Activated CD8-positive, alpha-beta memory T cell treated with anti-CD3 and anti-CD28 coated beads, Interleukin-2, amount 50 U/mL, for 1 hour (primary cell): ENCODE results near the gene SH2D3C.

ENCODE experiments used
- DNase-seq: peaks from one replicate; pipeline ENCODE4 v3.0.0-alpha.2; 2020; ENCODE audit errors: extremely low read depth

The SH2D3C gene

DNA sequence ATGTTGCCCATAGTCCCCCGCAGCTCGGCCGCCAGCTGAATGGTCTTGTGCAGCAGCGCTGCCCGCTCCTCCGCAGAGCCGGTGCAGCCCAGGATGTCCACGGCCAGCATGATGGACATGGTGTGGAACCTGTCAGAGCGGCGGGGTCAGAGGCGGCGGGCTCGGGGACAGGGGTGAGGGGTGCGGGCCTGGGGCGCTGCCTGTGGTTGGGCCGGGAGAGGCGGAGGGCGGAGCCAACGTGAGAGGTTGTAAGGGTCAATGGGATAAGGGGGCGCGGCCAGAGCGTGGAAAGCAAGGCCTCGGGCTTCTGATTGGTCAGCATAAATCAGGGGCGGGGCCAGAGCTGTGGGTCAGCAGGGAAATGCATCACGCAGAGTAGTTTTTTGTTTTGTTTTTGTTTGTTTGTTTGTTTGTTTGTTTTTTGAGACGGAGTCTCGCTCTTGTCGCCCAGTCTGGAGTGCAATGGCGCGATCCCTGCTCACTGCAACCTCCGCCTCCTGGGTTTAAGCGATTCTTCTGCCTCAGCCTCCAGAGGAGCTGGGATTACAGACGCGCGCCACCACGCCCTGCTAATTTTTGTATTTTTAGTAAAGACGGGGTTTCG lies 36.5 kb downstream of the SH2D3C start:
- no peak for DNase-seq

DNA sequence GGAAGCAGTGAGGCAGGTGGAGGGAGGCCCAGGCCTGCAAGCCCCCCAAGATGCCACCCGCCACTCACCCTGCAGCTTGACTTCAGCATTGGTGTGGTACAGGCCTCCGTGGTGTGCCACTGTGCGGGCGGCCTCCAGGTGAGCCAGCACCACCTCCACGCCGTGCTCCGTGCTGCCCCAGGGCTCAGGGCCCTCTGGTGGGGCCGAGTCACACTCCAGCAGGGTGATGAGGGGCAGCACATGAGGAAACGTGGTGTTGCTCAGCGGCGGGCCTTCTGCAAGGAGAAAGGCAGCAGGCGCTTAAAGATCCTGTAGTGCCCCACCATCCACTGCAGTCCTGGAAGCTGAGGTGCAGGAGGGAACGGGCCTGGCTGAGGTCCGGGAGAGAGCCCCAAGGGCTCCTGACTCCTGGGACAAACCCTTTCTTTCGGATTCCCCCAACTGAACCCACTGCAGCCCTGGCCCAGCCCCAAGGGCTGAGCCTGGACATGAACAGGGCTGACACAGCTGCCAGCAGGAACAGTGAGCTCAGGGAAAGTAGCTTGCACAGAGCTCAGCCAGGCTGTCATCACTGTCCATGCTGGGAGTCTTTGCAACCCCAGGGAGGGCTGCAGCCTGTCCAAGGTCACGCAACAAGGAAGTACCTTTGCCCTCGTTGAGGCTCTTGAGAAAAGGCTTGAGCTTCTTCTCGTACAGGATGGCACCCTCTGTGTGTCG lies 38.7 kb downstream of the SH2D3C start:
- no peak for DNase-seq

DNA sequence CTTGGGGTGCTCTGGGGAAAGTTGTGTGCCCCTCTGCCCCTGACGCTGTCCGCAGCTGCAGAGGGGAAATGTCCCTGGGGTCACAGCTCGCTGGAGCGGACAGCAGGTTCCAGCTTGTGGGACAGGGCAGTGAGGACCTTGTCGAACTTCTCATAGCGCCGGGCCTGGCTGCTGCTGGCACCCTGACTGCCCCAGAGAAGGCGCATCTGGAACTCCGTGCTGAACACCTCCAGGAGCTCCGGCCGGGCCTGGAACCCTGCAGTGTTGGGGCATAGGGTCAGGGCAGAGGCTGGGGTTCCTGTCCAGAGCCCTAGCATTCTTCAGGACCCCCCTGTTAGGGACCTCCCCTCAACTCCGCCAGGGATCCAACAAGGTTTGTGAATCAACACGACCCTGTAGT lies 39.8 kb downstream of the SH2D3C start:
- no peak for DNase-seq

DNA sequence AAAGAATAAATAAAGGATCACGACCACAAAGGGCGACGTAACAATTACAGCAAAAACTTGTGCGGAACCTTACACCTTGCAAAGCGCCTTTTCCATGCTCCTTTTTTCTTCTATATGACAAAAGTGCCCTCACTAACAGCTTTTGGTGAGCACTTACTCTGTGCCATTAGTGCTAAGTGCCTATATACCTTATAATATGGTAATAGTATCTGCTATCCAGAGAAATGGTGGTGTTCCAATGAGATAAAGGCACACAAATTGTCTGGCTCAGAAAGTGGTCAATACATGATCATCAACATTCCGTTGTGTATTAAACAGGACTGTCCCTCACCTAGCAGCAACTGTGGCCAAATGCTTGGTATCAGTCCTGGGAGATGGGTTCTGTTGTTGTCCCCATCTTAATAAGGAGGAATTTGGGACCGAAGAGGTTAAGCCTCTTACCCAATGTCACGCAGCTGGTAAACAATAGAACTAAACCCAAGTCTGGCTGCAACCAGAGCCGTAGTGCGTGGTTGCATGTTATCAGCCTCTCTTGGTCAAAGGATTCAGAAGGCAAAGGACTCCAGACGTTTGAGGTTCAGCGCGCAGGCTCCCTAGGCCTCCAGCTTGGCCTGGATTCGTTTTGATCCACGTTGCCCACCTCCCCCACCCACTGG lies 42.8 kb downstream of the SH2D3C start:
- DNase-seq: no peak

DNA sequence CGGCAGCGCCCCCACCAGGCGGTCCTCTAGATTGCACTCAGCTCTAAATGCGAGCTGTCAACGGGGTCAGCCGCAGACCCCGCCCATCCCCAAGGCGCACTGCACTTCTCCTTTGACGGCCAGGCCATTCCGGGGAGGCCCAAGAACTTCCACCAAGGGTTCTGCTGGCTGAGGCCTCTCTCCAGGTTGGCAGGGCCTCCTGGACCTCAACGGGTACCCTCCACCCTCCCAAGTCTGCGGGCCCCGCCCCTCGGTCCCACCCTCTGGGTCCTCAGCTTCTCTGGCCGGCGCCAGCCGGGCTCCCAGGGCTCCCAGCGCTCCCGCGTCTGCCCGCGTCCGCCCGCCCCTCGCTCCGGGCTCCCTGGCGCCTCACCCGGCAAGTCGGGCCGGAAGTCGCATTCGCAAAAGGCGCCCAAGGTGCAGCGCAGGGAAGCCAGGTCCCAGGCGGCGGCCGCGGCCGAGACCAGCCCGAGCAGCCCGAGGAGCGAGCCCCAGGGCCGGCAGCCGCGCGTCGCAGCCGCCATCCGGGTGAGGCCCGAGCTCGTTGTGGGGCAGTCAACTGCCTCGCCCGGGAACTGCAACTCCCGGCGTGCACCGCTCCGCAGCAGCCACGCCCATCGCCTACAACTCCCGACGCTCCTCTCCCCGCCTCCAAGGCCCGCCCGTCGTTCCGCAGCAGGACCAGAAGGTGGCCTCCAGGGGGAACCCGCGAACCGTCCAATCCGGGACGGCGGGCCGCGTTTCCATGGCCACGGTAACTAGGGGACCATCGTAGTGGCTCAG lies 43.5 kb downstream of the SH2D3C start, which contains the start of gene TOR2A:
TOR2A (minus strand) TSS at position 548 of the 783 bp plus-strand sequence; CDS start at position 524, 24 bp downstream.
- peak; percentile 96 for DNase-seq

DNA sequence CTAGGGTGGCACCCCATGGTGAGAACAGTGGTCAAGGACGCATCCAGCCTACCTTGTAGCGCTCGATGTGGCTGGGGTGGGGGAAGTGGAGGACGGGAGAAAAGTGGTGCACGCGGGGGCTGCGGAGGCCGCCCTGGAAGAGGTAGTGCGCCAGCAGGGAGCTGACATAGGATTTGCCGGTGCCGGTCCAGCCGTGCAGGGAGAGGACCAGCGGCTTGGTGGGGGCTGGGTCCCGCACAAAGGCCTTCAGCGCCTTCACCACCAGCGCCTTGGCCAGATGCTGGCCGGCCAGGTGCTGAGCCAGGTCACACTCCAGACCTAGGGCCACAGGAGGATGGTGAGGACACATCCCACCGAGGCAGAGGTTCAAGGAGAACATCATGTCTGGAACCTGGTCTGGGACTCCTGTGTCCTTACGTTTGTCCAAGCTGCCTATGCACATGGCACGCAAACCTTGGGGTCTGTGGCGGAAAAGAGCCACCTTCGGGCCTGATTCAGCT lies 44.2 kb downstream of the SH2D3C start:
- DNase-seq: no peak

DNA sequence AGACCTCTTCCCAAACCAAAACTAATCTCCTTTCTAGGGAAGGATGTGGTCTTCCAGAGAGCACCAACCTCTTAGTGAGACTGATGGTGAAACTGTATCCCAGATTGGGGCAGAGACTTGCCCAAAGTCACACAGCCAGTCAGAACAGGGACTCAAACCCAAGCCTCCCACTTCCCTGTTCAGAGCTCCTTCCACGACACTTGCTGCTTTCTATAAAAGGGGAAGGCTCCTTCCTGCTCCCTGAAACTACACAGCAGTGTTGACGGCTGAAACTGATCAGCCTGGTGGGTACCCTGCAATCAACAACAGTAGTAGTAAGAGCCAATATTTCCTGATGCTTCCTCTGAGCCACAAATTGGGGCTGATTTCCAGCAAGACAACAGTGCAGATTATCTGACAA lies 44.9 kb downstream of the SH2D3C start:
- DNase-seq: no peak

DNA sequence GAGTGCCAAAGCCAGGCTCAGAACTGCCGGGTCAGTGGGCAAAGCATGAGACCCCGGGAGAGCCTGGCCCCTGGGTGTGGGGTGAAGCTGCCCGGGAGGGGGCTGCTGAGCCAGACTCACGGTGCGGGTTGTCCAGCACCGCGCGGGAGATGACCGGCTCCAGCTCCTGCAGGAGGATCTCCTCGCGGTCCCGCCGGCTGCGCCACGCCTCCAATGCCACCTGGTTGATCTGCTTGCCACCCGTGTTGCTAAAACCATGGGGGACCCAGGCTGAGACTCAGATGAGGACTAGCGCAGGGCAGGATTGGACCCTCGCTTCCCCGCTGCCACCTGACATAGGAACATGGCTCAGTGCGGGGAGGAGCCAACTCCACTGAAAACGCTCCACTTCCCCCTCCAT lies 46.0 kb downstream of the SH2D3C start:
- no peak for DNase-seq

DNA sequence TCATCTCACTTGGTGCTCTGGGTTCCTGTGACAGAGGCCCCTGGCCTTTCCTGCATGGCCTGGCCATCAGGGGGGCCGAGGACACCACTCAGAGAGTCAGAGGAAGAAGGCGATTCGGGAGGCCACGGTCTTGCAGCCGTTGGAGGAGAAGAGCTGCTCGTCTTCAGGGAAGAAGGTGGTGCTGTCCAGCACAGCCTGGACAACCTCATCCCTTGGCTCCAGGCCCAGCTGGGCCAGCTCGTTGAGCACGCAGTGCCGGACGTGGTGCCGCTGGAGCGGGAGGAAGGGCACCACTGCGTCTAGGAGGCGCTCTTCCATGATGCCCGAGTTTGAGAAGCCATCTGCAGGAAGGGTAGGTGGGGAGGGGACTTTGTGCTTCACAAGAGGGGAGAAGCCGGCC lies 46.5 kb downstream of the SH2D3C start:
- DNase-seq: no peak

DNA sequence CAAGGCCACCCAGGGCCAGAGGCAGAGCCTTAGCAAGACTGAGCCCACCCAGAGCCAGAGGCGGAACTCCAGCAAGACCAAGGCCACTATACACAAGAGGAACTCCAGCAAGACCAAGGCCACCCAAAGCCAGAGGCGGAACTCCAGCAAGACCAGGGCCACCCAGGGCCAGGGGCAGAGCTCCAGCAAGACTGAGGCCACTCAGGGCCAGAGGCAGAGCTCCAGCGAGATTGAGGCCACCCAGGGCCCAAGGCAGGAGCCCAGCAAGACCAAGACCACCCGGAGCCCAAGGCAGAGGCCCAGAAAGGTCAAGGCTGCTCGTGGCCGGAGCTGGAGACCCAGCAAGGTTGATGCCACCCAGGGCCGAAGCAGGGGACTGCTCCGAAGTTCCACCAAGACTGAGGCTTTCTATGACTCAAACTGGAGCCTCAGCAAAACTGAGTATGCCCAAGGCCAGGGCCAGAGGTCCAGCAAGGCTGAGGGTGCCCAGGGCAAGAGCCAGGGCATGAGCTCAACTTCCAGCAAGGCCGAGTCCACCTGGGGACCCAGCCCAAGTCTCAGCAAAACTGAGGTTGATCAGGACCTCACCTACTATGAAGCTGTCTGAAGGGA lies 47.6 kb downstream of the SH2D3C start:
- no peak for DNase-seq

DNA sequence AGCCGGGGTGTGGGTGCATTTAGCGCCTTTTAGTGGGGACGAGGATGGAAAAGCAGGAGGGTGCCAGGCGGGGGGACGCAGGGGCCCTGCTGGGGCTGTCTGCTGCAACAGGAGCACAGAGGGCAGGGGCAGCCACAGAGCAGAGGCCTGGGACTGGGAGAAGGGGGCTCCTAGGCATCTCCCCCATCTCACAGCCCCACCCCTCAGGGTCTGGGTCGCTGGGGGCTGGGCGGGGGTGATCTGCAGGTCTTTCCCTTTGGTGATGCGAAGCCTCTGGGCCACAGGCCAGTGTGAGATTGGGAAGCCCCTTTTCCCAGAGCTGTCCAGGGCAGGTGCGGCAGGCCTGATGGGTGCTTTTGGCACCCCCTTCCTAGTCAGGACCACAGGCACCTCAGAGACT lies 48.2 kb downstream of the SH2D3C start:
- no peak for DNase-seq

DNA sequence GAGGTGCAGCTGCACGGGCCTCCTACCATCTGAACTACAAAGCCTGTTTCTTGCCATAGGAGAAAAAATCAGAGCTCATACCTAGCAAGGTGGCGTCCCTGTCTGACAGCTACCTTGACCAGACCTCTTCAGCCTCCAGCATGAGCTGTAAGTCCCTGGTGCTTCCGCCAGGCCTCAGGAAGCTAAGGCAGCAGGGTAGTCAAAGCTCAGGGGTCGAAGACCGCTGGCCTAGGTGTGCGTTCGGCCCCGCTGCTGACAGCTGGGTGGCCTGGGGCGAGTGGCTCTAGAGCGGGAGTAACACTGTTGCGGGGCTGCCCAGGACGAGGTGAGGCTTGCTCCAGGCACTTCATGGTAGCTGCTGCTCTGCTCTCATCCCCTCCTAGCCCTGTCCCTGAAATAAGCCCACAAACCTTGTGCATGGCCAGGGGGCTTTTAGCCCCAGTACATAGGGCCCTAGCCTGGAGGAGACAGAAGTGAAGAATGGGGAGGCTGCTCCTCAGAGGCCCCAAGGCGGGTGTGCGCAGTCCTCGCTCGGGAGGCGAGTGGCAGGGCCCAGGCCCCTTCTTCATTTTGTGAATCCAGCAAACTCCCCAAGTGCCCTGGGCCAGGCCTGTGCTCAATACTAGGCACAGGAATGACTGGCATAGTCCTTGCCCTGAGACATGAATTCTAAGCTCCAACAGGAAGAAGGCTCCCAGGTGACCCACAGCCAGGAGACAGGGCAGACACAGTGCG lies 48.8 kb downstream of the SH2D3C start:
- DNase-seq: no peak

DNA sequence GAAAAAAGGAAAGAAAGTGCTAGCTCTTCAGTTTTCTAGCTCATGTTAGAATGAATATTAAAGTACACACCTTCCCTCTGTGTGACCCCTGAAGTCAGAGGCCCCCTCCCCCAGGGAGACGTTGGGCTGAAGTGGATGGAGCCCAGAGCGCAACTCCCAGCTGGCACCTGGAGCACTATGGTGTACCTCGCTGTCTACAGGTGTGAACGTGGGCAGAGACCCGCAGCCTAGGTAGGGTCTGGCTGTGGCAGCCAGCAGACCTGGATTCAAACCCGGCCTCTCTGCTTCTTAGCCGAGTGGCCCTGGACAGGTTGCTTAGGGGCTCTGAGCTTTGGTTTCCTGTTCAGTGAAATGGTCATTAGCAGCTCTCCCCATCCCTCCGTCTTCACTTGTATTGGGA lies 49.7 kb downstream of the SH2D3C start:
- DNase-seq: no peak

DNA sequence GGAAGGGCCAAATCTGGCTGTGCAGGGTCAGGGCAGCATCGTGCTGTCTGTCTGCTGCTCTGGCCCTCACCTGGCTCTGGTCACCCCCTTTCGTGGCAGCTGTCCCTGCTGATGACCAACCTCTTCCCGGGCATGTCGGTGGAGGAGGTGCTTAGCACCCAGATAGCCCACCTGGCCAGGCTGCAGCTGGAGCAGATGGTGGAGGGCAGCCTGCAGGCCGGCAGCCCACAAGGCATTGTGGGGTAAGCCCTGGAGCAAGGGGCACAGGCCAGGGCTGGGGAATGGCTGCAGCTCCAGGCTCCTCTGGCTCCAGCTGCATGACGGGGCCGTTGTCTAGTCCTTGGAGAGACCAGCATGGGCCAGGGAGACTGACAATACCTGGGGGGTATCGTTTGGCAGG lies 51.6 kb downstream of the SH2D3C start:
- no peak for DNase-seq

DNA sequence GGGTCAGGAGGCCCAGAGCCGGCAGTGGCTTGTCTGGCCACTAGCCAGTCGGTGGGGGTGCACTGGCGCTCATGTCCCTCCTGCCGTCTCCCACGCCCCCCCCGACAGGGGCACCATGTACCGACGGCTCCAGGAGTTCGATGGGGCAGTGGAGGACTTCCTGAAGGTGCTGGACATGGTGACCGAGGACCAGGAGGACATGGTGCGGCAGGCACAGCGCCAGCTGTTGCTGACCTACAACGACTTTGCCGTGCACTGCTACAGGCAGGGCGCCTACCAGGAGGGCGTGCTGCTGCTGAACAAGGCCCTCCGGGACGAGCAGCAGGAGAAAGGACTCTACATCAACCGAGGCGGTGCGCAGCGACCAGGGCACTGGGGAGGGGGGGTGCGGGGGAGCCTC lies 54.5 kb downstream of the SH2D3C start:
- no peak for DNase-seq

DNA sequence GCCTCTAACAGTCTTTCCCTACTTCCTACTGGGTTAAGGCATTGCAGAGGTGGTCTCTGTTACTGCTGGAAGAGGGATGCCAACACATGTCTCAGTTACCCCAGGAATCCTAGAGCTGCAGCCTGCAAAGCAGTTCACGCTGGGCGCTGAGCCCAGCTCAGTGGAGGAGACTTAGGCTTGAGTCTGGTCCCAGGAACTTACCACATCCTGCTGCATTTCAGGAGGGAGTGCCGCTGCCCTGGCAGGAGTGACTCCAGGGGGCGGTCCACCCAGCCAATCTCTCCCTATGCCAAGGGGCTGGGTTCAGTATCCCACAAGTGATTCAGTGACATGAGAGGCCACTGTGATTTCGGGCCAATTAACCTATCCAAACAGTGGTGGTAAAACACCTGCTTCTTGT lies 55.0 kb downstream of the SH2D3C start:
- no peak for DNase-seq

DNA sequence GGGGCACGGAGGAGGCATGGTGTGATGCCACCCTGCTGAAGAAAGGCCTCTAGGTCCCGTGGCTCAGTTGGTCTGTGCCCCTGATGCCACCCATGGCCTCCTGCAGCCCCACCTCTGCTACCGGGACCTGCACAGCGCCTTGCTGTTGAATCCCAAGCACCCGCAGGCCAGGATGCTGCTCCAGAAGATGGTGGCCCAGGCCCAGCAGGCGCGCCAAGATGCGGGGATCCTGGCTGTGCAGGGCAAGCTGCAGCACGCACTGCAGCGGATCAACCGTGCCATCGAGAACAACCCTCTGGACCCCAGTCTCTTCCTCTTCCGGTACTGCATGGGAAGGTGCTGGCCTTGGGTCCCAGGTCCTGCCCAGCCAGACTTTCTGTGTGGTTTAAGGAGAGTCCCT lies 55.5 kb downstream of the SH2D3C start:
- no peak for DNase-seq

DNA sequence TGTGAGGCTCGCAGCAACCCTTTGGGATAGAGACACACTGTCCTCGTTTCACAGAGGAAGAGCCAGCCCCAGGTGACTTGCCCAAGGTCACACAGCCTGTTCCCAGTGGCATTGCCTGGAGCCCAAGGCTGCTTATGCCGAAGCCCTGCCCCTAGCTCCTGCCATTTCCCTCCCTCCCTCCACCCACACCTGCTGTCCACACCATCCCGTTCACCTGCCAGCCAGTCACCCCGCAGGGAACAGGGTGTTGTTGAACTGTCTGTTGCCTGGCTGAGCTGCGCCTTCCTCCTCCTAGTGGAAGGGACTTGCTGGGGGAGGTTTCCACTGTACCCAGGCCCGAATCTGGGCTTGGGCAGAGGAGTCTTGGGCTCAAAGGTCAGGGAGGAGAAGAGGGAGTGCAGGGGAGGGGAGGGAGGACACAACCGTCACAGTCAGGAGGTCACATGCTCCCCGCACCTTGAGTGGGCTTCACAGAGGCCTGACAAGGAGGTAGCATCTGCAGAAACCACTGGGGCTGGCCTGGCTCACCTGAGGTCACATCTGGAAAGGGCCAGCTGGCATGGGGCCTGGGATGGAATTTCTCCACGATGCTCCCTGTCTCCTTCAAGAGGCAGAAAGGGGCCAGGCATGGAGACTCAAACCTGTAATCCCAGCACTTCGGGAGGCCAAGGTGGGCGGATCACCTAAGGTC lies 56.3 kb downstream of the SH2D3C start:
- no peak for DNase-seq

DNA sequence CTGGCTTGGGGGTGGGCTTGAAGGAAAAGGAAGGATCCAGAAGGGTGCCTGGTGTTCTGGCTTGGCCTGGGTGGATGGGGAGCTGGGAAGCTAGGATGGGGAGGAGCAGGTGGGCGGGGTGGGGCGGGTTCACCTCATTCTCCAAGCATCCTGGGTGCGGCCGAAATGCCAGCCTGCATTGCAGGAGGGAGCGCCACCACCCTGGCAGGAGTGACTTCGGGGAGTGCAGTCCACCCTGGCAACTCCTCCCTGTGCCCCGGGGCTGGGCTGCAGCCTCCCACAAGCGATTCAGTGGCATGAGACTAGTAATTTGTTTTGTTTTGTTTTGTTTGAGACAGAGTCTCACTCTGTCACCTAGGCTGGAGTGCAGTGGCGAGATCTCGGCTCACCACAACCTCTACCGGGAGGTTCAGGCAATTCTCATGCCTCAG lies 57.1 kb downstream of the SH2D3C start:
- DNase-seq: no peak

DNA sequence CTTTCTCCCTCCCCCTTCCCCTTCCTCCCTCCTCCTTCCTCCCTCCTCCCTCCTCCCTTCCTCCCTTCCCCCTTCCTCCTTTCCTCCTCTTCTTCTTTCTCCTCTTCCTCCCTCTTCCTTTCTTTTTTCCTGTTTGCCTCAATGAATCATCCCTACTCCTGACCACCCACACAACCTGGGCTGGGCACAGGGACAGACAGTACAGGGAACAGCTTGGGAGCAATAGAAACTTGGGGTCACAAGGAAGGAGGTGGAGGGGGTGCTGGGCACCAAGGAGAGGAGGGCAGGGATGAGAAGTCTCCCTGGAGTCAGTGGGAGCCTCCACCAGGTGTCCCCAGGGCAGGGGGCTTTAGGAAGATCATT lies 57.6 kb downstream of the SH2D3C start:
- DNase-seq: no peak
